ENCODE results near the gene WDR82. TPM values are rescaled to one million over a fixed set of nuclear protein-coding genes. Genes with fewer than 3 reads are reported as not detected.

WDR82 gene
- total RNA-seq, 1 donor from 2014 or later, result 49.2 TPM

DNA sequence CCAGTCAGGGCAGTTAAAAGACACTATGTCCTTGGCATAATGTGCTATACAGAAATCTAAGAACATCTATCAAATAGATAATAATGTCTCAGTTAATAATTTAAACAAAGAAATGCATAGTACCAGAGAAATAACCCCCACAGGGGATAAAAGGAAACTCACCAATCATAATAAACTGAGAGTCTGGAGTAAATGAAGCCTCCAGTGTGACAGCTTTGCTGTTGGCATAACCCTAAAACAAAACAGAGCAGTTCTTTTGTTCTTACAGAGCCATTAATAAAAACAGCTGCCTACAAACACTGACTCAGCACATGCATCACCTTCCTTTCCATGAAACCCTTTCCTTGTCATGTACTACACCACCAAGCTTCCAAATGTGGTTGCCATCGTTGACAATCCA, 19.4 kb downstream of the WDR82 start:
- Histone ChIP-seq H3K27me3 (no peaks in the 10 kb centered on the region), H3K4me2 (no peak overlapping the region), H3K4me3 (no peak overlapping the region), H3K9me3 (ENCODE audit: low read depth) (no peaks in the 10 kb centered on the region), H3K36me3 (peaks cover 12% of the 10 kb centered on the region), H3K79me2 (ENCODE audit: low read depth) (peaks cover 13% of the 10 kb centered on the region), H3K4me1 (no peaks in the 10 kb centered on the region), H3K27ac (no peak overlapping the region), H3F3A (ENCODE audit: low read depth) (no peaks in the 10 kb centered on the region), H3K9ac (no peak overlapping the region), H2AFZ (replicated peaks) (no peak overlapping the region), H4K20me1 (ENCODE audit: low read depth) (peaks cover 24% of the 10 kb centered on the region)
- no peak for DNase-seq (ENCODE audit: low spot score)
- Mint-ChIP-seq H3K4me3 (no peak overlapping the region), H3K27me3 (ENCODE audit: insufficient read depth, low read depth) (peaks cover 2% of the 10 kb centered on the region), H3K4me1 (no peaks in the 10 kb centered on the region), H3K27ac (no peak overlapping the region), H3K36me3 (peaks cover 53% of the 10 kb centered on the region), H3K9me3 (no peaks in the 10 kb centered on the region)
- TF ChIP-seq EZH2phosphoT487 (IDR thresholded peaks at IDR 0.05), result no peak
- TF ChIP-seq EZH2 (IDR thresholded peaks at IDR 0.05), result no peak
- TF ChIP-seq, protein P1, sequence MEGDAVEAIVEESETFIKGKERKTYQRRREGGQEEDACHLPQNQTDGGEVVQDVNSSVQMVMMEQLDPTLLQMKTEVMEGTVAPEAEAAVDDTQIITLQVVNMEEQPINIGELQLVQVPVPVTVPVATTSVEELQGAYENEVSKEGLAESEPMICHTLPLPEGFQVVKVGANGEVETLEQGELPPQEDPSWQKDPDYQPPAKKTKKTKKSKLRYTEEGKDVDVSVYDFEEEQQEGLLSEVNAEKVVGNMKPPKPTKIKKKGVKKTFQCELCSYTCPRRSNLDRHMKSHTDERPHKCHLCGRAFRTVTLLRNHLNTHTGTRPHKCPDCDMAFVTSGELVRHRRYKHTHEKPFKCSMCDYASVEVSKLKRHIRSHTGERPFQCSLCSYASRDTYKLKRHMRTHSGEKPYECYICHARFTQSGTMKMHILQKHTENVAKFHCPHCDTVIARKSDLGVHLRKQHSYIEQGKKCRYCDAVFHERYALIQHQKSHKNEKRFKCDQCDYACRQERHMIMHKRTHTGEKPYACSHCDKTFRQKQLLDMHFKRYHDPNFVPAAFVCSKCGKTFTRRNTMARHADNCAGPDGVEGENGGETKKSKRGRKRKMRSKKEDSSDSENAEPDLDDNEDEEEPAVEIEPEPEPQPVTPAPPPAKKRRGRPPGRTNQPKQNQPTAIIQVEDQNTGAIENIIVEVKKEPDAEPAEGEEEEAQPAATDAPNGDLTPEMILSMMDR (IDR thresholded peaks at IDR 0.05), result no peak

DNA sequence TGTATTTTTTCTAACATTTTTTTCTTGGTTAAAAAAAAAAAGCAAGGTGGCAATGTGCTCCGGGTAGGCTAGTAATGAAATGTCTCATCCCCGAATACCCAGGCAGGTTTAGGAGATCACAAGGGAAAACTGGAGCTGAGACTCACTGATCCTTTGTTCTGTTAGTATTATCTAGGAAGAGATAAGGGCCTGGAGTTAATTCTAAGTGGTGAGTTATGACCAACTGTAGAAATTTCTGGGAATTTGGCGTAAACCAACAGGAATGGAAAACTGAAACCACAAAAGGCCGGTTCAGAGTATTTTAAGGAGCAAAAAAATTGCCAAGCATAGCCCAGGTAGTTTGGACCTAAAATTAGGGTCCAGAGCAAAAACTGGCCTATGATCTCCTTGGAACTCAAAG, 20.5 kb downstream of the WDR82 start:
- no peak overlapping the region for H3K27ac Mint-ChIP-seq
- H3K79me2 ChIP-seq (ENCODE audit: low read depth), result peaks cover 5% of the 10 kb centered on the region

DNA sequence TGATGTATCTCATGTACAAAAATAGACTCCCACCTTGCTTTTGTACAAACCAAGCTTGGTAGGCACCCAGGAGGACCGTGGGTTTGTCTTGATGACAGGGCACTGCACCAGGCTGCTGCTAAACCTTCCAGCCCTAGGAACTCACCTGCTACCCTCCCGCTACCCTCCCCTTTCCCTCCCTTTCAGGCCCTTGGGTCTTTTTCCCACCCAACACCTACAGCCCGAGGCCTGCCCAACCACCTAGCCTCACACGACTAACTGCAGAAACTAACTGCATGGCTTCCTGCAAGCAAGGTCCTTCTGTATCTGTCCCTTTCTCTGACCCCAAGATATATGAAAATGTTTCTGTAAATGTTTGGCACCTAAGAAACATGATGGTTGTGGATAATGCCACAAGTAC, 21.8 kb downstream of the WDR82 start:
- Histone ChIP-seq H3K9me3 (ENCODE audit: low read depth) (no peaks in the 10 kb centered on the region), H3K36me3 (peaks cover 6% of the 10 kb centered on the region), H3K4me1 (no peaks in the 10 kb centered on the region), H3K27ac (no peak overlapping the region), H3K27me3 (no peaks in the 10 kb centered on the region), H4K20me1 (ENCODE audit: low read depth) (peaks cover 13% of the 10 kb centered on the region), H2AFZ (replicated peaks) (no peak overlapping the region), H3K4me3 (no peak overlapping the region), H3K79me2 (ENCODE audit: low read depth) (peaks cover under 1% of the 10 kb centered on the region), H3K4me2 (no peak overlapping the region), H3F3A (ENCODE audit: low read depth) (no peaks in the 10 kb centered on the region), H3K9ac (no peak overlapping the region)
- DNase-seq (ENCODE audit: low spot score), result no peak
- TF ChIP-seq EZH2phosphoT487 (IDR thresholded peaks at IDR 0.05), result no peak
- TF ChIP-seq, protein P1 (IDR thresholded peaks at IDR 0.05), result no peak
- TF ChIP-seq EZH2 (IDR thresholded peaks at IDR 0.05), result no peak
- Mint-ChIP-seq H3K4me3 (no peak overlapping the region), H3K27me3 (ENCODE audit: insufficient read depth, low read depth) (peaks cover 2% of the 10 kb centered on the region), H3K9me3 (no peaks in the 10 kb centered on the region), H3K36me3 (peaks cover 46% of the 10 kb centered on the region), H3K27ac (no peak overlapping the region), H3K4me1 (no peaks in the 10 kb centered on the region)

More for the DNA sequence above, 20.5 kb downstream of the WDR82 start:
- Histone ChIP-seq H3K9ac (no peak overlapping the region), H3F3A (ENCODE audit: low read depth) (no peaks in the 10 kb centered on the region), H3K4me2 (no peak overlapping the region), H2AFZ (replicated peaks) (no peak overlapping the region), H3K36me3 (peaks cover 12% of the 10 kb centered on the region), H3K4me3 (no peak overlapping the region), H3K27ac (no peak overlapping the region), H3K9me3 (ENCODE audit: low read depth) (no peaks in the 10 kb centered on the region), H3K4me1 (no peaks in the 10 kb centered on the region), H4K20me1 (ENCODE audit: low read depth) (peaks cover 18% of the 10 kb centered on the region), H3K27me3 (no peaks in the 10 kb centered on the region)
- Mint-ChIP-seq H3K36me3 (peaks cover 50% of the 10 kb centered on the region), H3K9me3 (no peaks in the 10 kb centered on the region), H3K4me3 (no peak overlapping the region), H3K4me1 (no peaks in the 10 kb centered on the region), H3K27me3 (ENCODE audit: insufficient read depth, low read depth) (peaks cover 2% of the 10 kb centered on the region)
- DNase-seq (ENCODE audit: low spot score), result no peak
- TF ChIP-seq EZH2phosphoT487 (IDR thresholded peaks at IDR 0.05) (no peak), EZH2 (IDR thresholded peaks at IDR 0.05) (no peak)
- TF ChIP-seq, protein P1 (IDR thresholded peaks at IDR 0.05), result no peak

All from neural progenitor cell (in vitro differentiated cells).